WTC11 (cell line): ENCODE measurements around the gene MAP3K21. TPM values are rescaled to one million over a fixed set of nuclear protein-coding genes. Genes with fewer than 3 reads are reported as not detected.
A peak's percentile ranks its signal among the peaks of the same experiment; 100 is the strongest.

Source experiments
- CBFB ChIP-seq: sonication (generic); formaldehyde crosslinking; IDR thresholded peaks from 2 replicates; pipeline ENCODE4 v1.8.1; 2022; ENCODE audit warnings: mild to moderate bottlenecking, low read depth, missing genetic modification reagents
- ELF4 ChIP-seq: sonication (generic); formaldehyde crosslinking; IDR thresholded peaks from 2 replicates; pipeline ENCODE4 v1.8.1; 2022; ENCODE audit warnings: low read depth, mild to moderate bottlenecking, moderate library complexity, missing genetic modification reagents
- FOXK1 ChIP-seq: sonication (generic); formaldehyde crosslinking; IDR thresholded peaks from 2 replicates; pipeline ENCODE4 v1.8.0; 2022; ENCODE audit warnings: mild to moderate bottlenecking, moderate library complexity, missing genetic modification reagents
- FOXP1 ChIP-seq: sonication (generic); formaldehyde crosslinking; IDR thresholded peaks from 2 replicates; pipeline ENCODE4 v1.8.0; 2022; ENCODE audit warnings: missing genetic modification reagents, mild to moderate bottlenecking, moderate library complexity, borderline replicate concordance
- IRF2 ChIP-seq: sonication (generic); formaldehyde crosslinking; IDR thresholded peaks from 2 replicates; pipeline ENCODE4 v1.8.0; 2022; ENCODE audit warnings: low read depth, missing genetic modification reagents, borderline replicate concordance
- NFE2L1 ChIP-seq: sonication (generic); formaldehyde crosslinking; IDR thresholded peaks from 2 replicates; pipeline ENCODE4 v1.8.1; 2023; ENCODE audit warnings: missing genetic modification reagents
- NR3C1 ChIP-seq: sonication (generic); formaldehyde crosslinking; conservative IDR thresholded peaks from 2 replicates; pipeline ENCODE4 v1.8.1; 2023; ENCODE audit warnings: low read depth, mild to moderate bottlenecking, missing genetic modification reagents
- OVOL2 ChIP-seq: fragments of 250-450 bp; sonication (Bioruptor Pico); IDR thresholded peaks from 2 replicates; pipeline ENCODE4 v1.9.0; 2021; ENCODE audit warnings: mild to moderate bottlenecking, borderline replicate concordance
- PRRX2 ChIP-seq: fragments of 250-450 bp; sonication (Bioruptor Pico); IDR thresholded peaks from 2 replicates; pipeline ENCODE4 v1.8.0; 2021; ENCODE audit warnings: mild to moderate bottlenecking
- SMAD4 ChIP-seq: sonication (generic); formaldehyde crosslinking; IDR thresholded peaks from 2 replicates; pipeline ENCODE4 v1.8.0; 2022; ENCODE audit warnings: mild to moderate bottlenecking, missing genetic modification reagents
- ZBTB21 ChIP-seq: sonication (generic); formaldehyde crosslinking; IDR thresholded peaks from 2 replicates; pipeline ENCODE4 v1.8.1; 2023; ENCODE audit warnings: mild to moderate bottlenecking, missing genetic modification reagents, borderline replicate concordance
- ZNF138 ChIP-seq: sonication (generic); formaldehyde crosslinking; conservative IDR thresholded peaks from 2 replicates; pipeline ENCODE4 v1.8.1; 2022; ENCODE audit warnings: mild to moderate bottlenecking, moderate library complexity, missing genetic modification reagents
- ZNF232 ChIP-seq: sonication (generic); formaldehyde crosslinking; IDR thresholded peaks from 2 replicates; pipeline ENCODE4 v1.8.0; 2022; ENCODE audit warnings: mild to moderate bottlenecking, missing genetic modification reagents
- ZNF263 ChIP-seq: sonication (generic); formaldehyde crosslinking; IDR thresholded peaks from 2 replicates; pipeline ENCODE4 v1.8.1; 2022; ENCODE audit warnings: low read depth, mild to moderate bottlenecking, moderate library complexity, missing genetic modification reagents
- total RNA-seq: library from RNA; stranded (reverse); gene quantifications from 3 replicates; pipeline ENCODE4 v1.2.3, GENCODE V29; 2021
- TF ChIP-seq, protein P1 (sequence below): sonication (generic); formaldehyde crosslinking; IDR thresholded peaks from 2 replicates; pipeline ENCODE4 v1.8.1; 2022; ENCODE audit warnings: mild to moderate bottlenecking, missing genetic modification reagents, moderate library complexity, borderline replicate concordance
- TF ChIP-seq, protein P2 (sequence below): sonication (generic); formaldehyde crosslinking; IDR thresholded peaks from 2 replicates; pipeline ENCODE4 v1.8.1; 2023; ENCODE audit warnings: mild to moderate bottlenecking, missing genetic modification reagents, moderate library complexity
- TF ChIP-seq, protein P3 (sequence below): sonication (generic); formaldehyde crosslinking; IDR thresholded peaks from 2 replicates; pipeline ENCODE4 v1.8.1; 2022; ENCODE audit warnings: mild to moderate bottlenecking, moderate library complexity, missing genetic modification reagents
- TF ChIP-seq, protein P4 (sequence below): fragments of 200-600 bp; IDR thresholded peaks from 2 replicates; pipeline ENCODE4 v1.8.0; 2022; ENCODE audit warnings: antibody characterized with exemption
- TF ChIP-seq, protein P5 (sequence below): fragments of 250-450 bp; sonication (Bioruptor Pico); IDR thresholded peaks from 2 replicates; pipeline ENCODE4 v1.9.0; 2021; ENCODE audit warnings: mild to moderate bottlenecking
- TF ChIP-seq, protein P6 (sequence below): sonication (generic); formaldehyde crosslinking; IDR thresholded peaks from 2 replicates; pipeline ENCODE4 v1.8.0; 2023; ENCODE audit warnings: mild to moderate bottlenecking, missing genetic modification reagents
- TF ChIP-seq, protein P7 (sequence below): sonication (generic); formaldehyde crosslinking; IDR thresholded peaks from 2 replicates; pipeline ENCODE4 v1.8.1; 2023; ENCODE audit warnings: mild to moderate bottlenecking, moderate library complexity, missing genetic modification reagents
- TF ChIP-seq, protein P8 (sequence below): sonication (generic); formaldehyde crosslinking; IDR thresholded peaks from 2 replicates; pipeline ENCODE4 v1.8.0; 2022; ENCODE audit warnings: mild to moderate bottlenecking, missing genetic modification reagents

MAP3K21 gene
- total RNA-seq, 1 experiment from 2014 or later, result 24.0 TPM

DNA sequence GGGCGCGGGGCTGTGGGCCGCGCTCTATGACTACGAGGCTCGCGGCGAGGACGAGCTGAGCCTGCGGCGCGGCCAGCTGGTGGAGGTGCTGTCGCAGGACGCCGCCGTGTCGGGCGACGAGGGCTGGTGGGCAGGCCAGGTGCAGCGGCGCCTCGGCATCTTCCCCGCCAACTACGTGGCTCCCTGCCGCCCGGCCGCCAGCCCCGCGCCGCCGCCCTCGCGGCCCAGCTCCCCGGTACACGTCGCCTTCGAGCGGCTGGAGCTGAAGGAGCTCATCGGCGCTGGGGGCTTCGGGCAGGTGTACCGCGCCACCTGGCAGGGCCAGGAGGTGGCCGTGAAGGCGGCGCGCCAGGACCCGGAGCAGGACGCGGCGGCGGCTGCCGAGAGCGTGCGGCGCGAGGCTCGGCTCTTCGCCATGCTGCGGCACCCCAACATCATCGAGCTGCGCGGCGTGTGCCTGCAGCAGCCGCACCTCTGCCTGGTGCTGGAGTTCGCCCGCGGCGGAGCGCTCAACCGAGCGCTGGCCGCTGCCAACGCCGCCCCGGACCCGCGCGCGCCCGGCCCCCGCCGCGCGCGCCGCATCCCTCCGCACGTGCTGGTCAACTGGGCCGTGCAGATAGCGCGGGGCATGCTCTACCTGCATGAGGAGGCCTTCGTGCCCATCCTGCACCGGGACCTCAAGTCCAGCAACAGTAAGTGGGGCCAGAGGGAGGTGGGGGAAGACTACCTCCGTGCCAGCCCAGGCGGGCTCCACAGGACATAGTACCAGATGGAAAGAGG is 808 bp downstream of the MAP3K21 start (continued):
- TF ChIP-seq, protein P1, sequence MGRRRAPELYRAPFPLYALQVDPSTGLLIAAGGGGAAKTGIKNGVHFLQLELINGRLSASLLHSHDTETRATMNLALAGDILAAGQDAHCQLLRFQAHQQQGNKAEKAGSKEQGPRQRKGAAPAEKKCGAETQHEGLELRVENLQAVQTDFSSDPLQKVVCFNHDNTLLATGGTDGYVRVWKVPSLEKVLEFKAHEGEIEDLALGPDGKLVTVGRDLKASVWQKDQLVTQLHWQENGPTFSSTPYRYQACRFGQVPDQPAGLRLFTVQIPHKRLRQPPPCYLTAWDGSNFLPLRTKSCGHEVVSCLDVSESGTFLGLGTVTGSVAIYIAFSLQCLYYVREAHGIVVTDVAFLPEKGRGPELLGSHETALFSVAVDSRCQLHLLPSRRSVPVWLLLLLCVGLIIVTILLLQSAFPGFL (CRISPR knock-in tag), result no peak; the same call in 1 of the 2 replicates
- TF ChIP-seq ZNF138 (CRISPR knock-in tag) (peak; percentile 95; the same call in 1 of the 2 replicates), ZNF232 (peak; percentile 35; the same call in 1 of the 2 replicates), NFE2L1 (peak; percentile 80; the same call in 1 of the 2 replicates), CBFB (CRISPR knock-in tag) (peak; percentile 83; the same call in 1 of the 2 replicates), ZNF263 (peak; percentile 24; the same call in 1 of the 2 replicates), SMAD4 (CRISPR knock-in tag) (no peak), OVOL2 (CRISPR knock-in tag) (no peak), ELF4 (CRISPR knock-in tag) (0 out of 2 replicates have a peak, but pooled peaks have one; percentile 59), FOXP1 (peak; percentile 93), FOXK1 (CRISPR knock-in tag) (peak; percentile 74; the same call in 1 of the 2 replicates), PRRX2 (CRISPR knock-in tag) (no peak), NR3C1 (0 out of 2 replicates have a peak, but pooled peaks have one; percentile 79), ZBTB21 (CRISPR knock-in tag) (0 out of 2 replicates have a peak, but pooled peaks have one; percentile 63), IRF2 (CRISPR knock-in tag) (0 out of 2 replicates have a peak, but pooled peaks have one; percentile 54)
- TF ChIP-seq, protein P2, sequence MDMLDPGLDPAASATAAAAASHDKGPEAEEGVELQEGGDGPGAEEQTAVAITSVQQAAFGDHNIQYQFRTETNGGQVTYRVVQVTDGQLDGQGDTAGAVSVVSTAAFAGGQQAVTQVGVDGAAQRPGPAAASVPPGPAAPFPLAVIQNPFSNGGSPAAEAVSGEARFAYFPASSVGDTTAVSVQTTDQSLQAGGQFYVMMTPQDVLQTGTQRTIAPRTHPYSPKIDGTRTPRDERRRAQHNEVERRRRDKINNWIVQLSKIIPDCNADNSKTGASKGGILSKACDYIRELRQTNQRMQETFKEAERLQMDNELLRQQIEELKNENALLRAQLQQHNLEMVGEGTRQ (CRISPR knock-in tag), result peak; percentile 39
- TF ChIP-seq, protein P3, sequence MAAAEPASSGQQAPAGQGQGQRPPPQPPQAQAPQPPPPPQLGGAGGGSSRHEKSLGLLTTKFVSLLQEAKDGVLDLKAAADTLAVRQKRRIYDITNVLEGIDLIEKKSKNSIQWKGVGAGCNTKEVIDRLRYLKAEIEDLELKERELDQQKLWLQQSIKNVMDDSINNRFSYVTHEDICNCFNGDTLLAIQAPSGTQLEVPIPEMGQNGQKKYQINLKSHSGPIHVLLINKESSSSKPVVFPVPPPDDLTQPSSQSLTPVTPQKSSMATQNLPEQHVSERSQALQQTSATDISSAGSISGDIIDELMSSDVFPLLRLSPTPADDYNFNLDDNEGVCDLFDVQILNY (CRISPR knock-in tag), result peak; percentile 69; the same call in 1 of the 2 replicates
- TF ChIP-seq, protein P4, sequence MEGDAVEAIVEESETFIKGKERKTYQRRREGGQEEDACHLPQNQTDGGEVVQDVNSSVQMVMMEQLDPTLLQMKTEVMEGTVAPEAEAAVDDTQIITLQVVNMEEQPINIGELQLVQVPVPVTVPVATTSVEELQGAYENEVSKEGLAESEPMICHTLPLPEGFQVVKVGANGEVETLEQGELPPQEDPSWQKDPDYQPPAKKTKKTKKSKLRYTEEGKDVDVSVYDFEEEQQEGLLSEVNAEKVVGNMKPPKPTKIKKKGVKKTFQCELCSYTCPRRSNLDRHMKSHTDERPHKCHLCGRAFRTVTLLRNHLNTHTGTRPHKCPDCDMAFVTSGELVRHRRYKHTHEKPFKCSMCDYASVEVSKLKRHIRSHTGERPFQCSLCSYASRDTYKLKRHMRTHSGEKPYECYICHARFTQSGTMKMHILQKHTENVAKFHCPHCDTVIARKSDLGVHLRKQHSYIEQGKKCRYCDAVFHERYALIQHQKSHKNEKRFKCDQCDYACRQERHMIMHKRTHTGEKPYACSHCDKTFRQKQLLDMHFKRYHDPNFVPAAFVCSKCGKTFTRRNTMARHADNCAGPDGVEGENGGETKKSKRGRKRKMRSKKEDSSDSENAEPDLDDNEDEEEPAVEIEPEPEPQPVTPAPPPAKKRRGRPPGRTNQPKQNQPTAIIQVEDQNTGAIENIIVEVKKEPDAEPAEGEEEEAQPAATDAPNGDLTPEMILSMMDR, result no peak
- TF ChIP-seq, protein P5, sequence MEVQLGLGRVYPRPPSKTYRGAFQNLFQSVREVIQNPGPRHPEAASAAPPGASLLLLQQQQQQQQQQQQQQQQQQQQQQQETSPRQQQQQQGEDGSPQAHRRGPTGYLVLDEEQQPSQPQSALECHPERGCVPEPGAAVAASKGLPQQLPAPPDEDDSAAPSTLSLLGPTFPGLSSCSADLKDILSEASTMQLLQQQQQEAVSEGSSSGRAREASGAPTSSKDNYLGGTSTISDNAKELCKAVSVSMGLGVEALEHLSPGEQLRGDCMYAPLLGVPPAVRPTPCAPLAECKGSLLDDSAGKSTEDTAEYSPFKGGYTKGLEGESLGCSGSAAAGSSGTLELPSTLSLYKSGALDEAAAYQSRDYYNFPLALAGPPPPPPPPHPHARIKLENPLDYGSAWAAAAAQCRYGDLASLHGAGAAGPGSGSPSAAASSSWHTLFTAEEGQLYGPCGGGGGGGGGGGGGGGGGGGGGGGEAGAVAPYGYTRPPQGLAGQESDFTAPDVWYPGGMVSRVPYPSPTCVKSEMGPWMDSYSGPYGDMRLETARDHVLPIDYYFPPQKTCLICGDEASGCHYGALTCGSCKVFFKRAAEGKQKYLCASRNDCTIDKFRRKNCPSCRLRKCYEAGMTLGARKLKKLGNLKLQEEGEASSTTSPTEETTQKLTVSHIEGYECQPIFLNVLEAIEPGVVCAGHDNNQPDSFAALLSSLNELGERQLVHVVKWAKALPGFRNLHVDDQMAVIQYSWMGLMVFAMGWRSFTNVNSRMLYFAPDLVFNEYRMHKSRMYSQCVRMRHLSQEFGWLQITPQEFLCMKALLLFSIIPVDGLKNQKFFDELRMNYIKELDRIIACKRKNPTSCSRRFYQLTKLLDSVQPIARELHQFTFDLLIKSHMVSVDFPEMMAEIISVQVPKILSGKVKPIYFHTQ (CRISPR knock-in tag), result no peak
- TF ChIP-seq, protein P6, sequence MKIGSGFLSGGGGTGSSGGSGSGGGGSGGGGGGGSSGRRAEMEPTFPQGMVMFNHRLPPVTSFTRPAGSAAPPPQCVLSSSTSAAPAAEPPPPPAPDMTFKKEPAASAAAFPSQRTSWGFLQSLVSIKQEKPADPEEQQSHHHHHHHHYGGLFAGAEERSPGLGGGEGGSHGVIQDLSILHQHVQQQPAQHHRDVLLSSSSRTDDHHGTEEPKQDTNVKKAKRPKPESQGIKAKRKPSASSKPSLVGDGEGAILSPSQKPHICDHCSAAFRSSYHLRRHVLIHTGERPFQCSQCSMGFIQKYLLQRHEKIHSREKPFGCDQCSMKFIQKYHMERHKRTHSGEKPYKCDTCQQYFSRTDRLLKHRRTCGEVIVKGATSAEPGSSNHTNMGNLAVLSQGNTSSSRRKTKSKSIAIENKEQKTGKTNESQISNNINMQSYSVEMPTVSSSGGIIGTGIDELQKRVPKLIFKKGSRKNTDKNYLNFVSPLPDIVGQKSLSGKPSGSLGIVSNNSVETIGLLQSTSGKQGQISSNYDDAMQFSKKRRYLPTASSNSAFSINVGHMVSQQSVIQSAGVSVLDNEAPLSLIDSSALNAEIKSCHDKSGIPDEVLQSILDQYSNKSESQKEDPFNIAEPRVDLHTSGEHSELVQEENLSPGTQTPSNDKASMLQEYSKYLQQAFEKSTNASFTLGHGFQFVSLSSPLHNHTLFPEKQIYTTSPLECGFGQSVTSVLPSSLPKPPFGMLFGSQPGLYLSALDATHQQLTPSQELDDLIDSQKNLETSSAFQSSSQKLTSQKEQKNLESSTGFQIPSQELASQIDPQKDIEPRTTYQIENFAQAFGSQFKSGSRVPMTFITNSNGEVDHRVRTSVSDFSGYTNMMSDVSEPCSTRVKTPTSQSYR (CRISPR knock-in tag), result 0 out of 2 replicates have a peak, but pooled peaks have one; percentile 53
- TF ChIP-seq, protein P7, sequence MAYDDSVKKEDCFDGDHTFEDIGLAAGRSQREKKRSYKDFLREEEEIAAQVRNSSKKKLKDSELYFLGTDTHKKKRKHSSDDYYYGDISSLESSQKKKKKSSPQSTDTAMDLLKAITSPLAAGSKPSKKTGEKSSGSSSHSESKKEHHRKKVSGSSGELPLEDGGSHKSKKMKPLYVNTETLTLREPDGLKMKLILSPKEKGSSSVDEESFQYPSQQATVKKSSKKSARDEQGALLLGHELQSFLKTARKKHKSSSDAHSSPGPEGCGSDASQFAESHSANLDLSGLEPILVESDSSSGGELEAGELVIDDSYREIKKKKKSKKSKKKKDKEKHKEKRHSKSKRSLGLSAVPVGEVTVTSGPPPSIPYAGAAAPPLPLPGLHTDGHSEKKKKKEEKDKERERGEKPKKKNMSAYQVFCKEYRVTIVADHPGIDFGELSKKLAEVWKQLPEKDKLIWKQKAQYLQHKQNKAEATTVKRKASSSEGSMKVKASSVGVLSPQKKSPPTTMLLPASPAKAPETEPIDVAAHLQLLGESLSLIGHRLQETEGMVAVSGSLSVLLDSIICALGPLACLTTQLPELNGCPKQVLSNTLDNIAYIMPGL, result peak; percentile 87; the same call in 1 of the 2 replicates
- TF ChIP-seq, protein P8, sequence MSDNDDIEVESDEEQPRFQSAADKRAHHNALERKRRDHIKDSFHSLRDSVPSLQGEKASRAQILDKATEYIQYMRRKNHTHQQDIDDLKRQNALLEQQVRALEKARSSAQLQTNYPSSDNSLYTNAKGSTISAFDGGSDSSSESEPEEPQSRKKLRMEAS, result peak; percentile 52; the same call in 1 of the 2 replicates
